ENCODE measurements around the gene CD180.
A peak's percentile ranks its signal among the peaks of the same experiment; 100 is the strongest.

Gene CD180

DNA sequence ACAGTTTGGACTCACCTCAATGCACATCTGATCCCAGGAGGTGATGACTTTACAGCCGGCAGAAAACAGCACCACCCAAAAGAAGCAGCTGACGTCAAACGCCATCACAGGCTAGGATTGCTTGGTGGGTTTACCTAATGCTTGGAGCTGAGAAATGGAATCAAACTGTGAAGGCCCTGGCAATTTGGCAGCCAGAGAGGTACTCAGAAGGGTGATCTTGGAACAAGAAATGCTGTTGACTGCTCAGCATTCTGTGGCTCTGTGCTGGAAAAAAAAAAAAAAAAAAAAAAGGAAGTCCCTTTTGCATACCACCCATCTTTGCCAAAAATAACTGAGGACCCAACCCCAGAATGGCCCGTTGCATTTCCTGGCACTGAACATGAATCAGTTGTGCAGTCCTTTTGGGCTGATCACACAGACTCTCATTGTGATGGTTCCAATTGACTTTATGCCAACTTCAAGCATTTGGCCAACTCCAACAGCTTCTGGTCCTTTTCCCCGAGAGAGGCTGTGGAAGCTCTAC is at the start of gene CD180:
CD180 (minus strand) TSS at position 263 of the 523 bp plus-strand sequence; CDS start at position 105, 158 bp downstream.
- no peak for DNase-seq

DNA sequence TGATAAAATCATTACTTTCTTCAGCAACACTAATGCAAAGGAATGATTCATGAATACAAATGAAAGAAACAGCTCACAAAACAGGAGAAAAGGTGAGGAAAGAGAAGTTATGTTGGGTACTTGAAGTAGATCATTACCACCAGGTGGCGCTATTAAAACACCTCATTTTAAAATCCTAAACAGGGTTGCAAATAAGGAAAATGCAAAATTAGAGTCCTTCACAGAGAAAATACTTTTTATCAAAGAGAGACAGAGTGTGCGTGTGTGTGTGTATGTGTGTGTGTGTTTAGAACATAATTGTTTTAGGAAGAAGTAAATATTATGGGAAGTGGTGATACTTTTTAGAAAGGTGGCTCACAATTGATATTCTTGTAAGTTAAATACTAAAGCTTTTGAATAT is 49.5 kb upstream of the CD180 start:
- peak; percentile 74 for DNase-seq

DNA sequence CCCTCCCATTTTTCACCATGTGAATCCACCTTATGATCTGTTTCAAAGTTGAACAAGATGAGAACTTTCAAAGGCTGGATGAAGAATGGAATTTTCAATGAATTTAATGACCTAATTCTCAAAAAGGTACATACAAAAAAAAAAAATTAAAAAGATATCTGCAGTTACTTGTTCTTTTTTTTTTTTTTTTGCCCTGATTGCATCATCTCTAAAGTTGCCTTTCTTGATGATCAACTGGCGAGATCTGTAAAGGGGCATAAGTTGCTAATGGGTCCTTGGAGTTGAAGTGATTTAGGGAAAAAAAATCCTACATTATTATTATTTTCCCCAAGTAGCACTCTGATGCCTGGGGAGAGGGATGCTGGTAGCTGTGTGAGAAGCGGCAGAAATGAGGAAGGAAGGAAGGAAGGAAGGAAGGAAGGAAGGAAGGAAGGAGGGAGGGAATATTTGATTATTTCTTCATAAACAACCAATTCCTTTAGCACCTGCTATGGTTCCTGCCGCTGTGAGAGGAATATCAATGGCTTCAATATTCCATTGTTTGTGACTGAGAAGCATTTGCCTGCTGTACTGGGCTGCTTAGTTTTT is 48.8 kb upstream of the CD180 start:
- no peak for DNase-seq

DNA sequence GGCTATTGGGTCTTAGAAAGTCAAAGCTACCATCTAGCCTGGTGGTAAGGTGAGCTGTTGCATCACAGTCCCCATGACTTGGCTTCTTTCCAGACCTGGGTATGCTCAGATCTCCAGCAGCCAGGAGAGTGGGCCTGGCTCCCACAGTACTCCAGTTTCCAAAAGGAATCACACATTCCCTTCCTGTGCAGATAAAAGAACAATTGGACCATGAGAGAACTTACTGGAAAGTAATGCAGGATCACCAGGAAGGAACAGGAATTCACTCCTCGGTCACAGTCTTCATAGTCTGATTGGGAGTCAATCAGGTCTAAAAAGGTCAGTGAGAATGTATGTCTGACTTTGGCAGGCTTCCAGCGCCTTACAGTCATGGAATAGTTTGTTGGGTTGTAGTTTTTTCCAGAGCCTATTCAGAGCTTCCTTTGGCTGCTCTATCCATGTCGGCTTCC is 47.8 kb upstream of the CD180 start:
- DNase-seq, result no peak

DNA sequence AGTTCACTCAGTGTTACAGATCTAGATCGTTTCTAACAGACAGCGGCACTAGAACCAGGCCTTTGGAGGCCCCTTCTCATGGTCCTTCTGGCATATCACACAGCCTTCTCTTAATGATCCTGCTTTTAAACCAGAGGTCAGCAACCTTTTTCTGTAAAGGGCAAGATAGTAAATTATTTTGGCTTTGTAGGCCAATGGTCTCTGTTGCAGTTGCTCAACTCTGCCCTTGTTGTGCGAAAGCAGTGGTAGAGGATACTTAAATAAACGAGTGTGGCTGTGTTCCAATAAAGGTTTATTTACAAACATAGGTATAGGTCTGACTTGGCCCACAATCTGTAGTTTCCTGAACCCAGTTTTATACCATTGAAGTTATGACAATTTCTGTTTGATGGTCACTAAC is 47.3 kb upstream of the CD180 start:
- no peak for DNase-seq

DNA sequence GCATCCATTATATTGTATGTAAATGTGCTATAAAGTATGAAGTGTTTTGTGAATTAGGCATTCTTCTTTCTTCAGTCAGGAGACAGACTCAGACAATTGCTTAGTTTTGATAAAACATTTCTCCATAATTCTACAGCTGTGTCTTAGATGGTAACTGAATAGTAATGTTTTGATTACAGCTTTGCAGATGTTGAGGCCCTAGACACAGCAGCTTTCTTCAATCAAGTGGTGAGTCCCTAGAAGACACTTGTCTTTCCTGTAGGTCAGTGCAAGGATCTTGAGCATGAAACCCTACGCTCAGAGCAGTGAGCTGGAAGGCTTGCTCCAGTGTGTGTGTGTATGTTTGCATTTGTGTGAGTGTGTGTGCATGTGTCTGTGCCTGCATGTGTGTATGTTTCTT is 46.8 kb upstream of the CD180 start:
- no peak for DNase-seq

DNA sequence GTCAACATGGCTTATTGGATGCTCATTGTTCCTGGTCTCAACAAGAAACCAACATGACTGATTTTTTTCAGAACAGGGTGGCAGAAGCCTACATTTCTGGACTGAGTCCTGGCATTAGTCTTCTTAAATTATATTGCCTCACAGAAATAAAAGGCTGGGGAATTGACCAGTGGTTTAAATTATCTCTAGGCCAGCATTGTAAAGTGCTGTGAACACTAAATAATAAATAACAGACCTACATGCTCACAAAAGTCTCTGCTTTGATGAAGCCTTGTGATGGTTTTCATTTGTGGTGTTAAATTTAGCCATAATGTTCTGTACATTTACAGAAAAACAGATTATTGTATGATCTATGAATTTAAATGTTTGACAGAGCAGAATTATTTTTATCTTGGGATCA is 44.7 kb upstream of the CD180 start:
- DNase-seq, result no peak

DNA sequence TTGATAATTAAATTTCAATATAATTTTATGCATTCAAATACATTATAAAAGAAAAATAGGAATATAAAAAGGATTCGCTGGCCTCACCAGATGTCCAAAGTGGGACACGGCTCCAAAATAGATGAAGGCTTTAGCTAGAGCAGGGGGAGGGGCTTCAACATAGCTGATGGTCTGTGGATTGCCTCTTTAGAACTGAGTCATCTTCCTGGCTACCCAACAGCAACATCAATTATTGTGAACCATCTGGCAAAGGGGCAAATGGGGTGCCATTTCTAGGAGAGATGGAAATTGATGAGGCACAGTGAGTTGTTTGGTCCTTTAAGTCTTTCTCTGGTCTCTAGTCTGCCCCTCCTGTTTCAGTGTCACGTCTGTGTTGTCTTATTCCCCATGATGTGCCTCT is 44.2 kb upstream of the CD180 start:
- no peak for DNase-seq

DNA sequence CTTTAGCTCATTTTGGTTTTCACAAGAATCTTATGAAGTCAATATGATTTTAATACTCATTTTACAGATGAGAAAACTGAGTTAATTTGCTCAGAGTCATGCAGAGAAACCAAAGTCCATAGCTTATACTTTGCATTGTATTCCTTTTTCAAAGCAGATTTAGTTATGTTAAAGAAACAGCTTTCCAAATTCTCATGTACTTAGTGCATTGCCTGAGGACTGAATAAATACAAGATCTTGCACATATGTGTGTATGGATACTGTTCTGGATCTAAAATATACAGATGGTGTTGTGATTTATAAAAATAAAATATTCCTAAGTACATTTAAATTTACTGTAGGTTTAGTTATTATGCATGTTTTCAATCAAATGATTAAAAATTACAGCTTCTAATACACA is 43.5 kb upstream of the CD180 start:
- no peak for DNase-seq

DNA sequence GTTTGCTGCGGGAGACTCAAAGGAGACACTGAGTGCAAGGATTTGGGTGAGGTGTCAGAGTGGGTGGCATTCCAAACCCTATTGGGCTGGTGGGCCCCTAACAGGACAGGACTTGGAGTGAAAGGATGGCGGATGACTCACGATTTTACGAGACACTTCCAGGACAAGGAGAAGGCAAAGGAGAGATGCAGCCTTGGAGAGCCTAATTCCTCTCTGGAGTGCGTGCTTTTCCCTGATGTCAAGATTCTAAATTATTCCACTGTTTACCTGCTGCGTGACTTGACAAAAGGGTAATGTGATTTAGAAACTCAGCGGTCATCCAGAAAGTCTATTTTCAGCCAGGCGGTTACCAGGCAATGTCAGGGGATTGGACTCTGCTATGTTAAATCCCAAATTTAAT is 41.6 kb upstream of the CD180 start:
- no peak for DNase-seq

DNA sequence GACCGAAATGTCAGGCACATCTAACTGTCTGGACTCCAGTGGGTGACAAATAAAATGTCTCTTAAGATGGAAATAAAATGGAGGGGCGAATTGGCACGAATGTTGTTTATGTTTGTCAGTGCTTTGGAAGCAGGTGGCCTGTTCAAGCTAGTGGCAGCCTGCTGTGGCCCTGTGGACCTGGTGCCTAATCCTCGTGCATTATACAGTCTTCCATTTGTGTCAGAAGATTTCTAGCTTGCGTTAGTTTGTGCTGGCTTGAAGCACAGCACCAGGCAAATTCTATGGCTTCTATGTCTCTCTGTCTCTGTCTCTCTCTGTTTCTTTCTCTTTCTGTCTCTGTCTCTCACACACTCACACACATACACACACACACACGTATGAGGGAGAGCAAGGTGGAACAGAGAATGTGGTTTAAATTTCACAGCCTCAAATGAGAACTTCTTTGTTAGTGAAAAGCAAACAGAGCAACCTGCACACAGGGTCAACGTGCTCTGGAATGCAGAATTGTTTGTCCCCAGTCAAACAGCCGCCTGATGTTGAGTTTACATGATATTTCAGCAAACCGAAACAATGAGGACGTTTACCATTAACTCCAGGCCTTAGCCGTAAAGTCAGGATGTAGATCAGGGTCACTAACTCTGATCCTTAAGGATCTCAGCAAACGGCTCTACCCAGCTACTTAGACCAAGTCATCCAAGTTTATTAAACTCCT is 39.0 kb upstream of the CD180 start:
- DNase-seq, result no peak

DNA sequence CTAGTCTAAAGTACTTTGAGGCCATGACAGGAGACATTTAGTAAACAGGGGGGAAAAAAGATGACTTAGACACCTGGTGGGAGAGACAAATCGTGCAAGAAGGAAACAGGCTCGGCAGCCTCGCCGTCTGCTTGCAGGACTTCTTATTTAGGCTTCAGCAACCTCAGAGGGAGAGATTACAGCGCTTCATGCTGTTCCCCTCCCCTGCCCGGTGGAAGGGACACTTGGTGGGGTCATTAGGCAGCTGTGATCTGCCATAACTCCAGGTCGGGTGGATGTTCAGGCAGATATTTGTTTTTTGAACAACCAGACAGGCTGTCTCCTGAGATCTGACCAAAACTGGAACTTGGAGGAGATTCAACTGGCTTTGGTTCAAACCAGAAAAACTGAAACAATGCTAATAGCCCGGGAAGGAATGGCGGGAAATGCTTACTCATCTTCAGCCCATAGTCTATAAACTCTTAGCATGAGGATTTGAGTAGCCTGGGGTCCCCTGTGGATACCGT is 38.1 kb upstream of the CD180 start:
- no peak for DNase-seq

DNA sequence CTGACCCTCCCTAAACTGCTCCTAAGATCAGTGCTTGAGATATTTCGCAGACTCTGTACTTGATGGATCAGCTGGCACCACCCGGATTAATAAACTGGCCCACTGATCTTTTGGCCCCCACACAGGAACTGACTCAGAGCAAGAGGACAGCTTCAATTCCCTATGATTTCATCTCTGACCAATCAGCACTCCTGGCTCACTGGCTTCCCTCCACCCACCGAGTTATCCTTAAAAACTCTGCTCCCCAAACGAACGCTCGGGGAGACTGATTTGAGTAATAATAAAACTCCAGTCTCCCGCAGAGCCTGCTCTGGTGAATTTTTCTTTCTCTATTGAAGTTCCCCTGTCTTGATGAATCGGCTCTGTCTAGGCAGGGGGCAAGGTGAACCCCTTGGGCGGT is 36.5 kb upstream of the CD180 start:
- no peak for DNase-seq

DNA sequence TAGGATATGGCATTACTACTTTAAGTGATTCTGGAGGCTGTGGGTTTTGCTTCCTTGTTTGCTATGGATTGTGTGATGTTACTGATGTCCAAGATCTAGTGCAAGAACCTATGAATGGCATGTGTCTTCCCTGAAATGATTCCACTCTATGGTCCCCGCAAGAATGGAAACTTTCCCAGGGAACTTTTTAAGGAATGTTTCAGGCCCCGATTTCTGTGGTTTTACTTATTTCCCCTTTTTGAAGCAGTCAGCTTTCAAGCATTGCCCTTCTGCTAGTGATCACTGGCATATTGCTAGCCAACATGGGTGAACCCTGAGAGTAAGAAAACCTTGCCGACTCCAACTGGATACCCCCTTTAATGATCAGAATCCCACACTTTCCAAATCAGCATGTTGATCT is 26.6 kb upstream of the CD180 start:
- no peak for DNase-seq

DNA sequence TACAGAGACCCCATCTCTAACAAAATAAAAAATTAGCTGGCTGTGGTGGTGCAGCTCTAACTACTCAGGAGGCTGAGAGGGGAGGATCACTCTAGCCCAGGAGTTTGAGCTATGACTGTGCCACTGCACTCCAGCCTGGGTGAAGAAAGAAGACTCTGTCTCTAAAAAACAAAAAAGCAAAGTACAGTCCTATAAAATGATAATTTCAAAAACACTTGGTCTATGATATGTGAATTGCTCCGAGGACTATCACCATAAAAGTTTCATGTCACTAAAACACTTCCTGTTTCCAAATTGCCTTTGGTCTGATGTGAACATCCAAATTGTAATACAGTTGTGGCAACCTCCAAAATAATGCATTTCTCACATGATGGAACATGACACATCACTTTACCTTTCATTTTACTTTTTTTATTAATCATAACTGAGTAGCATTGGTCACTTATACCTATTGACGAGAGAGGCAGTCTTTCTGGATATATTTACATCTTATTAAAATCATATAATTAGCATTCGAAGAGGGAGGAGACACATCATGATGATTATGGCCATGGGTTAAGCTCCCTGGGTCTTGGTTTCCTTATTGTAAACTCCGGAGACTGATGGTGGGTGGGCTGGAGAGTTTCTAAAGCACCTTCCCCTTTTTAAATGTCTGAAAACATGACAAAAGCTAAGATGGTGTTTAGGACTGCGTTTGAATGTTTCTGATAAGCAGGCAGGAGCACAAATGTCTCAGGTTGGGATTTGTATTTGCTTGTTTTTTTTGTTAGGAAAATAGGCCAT is 25.8 kb upstream of the CD180 start:
- no peak for DNase-seq

DNA sequence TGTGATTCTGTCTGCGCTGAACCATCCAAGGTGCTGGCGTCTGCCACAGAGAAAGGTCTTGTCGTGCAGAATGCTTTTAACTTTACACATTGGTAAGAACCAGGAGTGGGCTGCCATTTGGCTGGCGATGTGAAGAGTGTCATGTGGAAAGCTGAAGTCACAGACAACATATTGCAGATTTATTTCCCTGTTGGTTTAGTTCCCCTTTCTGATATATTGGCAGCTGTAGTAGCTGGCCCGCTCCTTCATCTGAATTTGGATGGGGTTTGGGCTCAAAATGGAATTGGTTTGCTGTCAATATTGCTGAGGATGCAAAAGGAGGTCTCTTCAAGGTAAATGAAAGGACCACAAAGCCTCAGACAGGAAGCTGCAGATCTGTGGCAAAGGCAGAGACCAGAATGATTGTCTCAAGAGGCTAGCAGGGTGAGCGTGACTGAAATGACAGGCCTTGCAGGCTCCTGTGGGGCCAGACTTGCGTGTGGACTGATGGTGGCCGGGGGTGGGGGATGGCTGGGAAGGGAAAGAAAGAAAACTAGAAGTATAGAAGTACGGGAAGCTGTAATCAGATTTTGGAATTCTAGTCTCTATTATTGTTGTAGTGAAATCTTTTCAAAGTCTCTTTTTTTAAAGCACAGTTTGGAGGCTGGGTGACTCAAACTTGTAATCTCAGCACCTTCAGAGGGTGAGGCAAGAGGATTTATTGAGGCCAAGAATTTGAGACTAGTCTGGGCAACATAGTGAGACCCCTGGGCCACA is 25.1 kb upstream of the CD180 start:
- DNase-seq, result peak; percentile 70

DNA sequence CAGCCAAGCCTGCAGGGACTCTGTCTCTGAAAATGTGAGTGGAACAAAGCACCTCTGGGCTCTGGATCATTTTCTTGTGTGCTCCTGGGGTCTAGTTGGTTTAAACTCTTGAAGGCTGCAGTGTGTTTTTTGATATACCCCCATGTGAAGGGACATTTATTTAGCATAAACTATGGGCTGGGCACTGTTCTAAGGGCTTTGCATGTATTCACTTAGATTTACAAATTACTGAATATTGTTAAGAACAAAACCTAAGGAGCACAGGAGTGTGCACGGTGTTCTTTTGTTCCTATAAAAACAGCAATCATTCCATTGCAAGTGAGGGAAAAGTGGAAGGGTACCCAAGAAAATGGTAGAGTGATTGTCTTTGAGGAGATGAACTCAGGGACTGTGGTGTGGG is 20.0 kb upstream of the CD180 start:
- DNase-seq, result no peak

DNA sequence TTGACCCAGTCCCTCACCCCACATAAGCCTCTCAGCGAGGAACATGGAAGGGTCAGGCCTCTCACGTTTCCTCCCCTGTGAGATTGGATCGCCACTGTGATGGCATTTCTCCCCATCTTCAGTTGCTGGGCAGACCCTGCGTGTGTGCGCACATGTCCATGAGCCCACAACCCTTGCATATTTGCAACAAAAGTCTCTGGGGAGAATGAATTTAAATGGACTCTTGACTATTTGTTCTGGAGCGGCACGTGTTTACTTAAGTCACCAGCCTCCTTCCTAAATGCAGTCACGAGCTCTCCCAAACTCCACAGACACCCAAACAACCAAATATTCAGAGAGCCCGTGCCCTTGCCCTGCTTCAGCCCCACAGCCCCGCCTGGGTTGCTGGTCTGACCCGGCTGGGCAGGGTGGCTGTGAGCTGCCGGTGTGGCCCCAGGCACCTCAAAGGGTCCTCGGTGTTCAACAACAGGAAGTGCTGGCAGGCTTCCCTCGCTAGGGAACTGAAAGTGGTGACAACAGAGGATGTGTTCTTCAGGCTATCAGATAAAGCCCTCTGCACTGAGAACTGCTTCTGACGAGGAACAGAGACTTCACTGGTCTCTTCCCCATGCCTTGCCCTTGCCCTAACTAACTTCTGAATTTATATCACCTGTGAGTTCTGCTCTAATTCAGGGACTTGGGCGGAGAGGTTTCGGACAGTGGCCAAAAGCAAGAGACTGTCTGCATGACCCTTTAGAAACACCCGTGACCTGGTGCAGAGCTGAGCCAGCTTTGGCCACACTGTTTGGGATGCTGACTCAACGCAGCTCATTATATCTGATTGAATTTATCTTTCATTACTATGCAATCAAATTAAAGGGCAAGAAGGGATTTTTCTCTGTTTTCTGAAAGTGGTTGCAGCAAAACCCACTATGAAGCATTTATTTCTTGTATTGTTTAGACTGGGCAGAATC is 19.2 kb upstream of the CD180 start:
- DNase-seq, result peak; percentile 79

DNA sequence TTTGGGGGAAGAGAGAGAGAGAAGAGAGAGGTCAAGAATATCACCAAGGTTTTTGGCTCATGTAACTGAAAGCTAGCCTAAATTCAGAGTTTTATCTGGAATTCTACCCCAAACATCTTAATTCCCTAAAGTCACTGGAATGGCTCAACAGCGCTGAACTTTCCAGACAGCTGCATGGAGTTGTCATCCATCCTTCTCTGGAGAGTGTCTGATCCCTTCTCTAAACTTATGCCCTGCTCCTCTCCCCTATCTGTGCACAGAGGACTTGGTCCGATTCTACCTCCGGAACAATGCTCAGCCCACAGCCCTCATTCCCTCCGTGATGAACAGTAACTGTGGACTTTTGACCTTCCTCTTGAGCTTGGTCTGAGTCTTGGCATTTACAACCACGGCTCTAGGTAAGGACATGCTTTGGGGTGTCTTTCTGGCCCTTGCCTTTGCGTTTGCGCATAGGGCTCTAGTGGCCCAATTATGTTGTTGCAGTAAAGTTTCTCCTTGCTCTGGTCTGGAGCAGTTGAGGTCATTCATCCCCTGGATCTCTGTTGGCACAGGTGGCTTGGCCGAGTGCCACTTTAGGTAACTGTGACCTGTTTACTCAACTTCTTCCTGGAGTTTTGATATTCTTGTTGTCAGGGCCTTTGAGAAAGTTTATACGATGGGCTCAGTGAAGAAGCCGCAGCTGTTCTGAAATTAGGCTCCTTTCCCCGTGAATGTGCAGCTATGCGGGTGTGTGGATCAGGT is 18.3 kb upstream of the CD180 start:
- DNase-seq, result no peak

DNA sequence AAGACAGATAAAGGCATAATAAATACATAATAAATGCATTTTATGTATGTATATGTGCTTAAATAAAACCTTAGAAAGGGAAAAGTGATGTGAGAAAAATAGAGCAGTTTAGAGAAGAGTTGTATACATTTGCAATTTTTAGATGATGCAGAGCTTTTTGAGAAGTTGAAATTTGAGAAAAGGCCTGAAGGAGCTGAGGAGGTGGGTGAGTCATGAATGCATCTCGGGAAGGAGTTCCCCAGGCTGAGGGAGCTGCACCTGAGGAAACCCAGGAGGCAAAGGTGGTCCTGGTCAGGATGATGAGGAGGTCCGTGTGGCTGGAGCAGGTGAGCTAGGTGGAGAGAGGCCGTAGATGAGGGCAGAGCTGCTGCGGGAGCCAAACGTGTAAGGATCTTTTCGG is 17.4 kb upstream of the CD180 start:
- no peak for DNase-seq

DNA sequence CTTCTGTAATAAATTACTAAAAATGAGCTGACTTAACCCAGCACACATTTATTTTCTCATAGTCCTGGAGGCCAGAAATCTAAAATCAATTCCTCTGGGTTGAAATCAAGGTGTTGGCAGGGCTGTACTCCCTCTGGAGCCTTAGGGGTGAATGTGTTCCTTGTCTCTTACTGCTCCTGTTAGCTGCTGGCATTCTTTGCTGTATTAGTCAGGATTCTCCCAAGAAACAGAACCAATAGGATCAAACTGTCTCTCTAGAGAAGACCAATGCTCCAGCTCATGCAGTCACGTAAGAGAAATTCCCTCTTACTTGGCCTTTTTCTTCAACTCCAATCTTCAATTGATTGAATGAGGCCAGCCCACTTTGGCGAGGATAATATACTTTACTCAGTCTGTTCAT is 15.3 kb upstream of the CD180 start:
- no peak for DNase-seq
